ENCODE data around the gene ADAP2. TPM values are rescaled to one million over a fixed set of nuclear protein-coding genes. Genes with fewer than 3 reads are reported as not detected.
A peak's percentile ranks its signal among the peaks of the same experiment; 100 is the strongest.
"Not testable (repeated sequence)": the region's sequence is repeated elsewhere in the genome, so short reads cannot be mapped to it uniquely, and the experiment has no call there.

The ADAP2 gene
- polyA plus RNA-seq, 3 donors, result 2.1 to 17.8 (median 8.6) TPM

DNA sequence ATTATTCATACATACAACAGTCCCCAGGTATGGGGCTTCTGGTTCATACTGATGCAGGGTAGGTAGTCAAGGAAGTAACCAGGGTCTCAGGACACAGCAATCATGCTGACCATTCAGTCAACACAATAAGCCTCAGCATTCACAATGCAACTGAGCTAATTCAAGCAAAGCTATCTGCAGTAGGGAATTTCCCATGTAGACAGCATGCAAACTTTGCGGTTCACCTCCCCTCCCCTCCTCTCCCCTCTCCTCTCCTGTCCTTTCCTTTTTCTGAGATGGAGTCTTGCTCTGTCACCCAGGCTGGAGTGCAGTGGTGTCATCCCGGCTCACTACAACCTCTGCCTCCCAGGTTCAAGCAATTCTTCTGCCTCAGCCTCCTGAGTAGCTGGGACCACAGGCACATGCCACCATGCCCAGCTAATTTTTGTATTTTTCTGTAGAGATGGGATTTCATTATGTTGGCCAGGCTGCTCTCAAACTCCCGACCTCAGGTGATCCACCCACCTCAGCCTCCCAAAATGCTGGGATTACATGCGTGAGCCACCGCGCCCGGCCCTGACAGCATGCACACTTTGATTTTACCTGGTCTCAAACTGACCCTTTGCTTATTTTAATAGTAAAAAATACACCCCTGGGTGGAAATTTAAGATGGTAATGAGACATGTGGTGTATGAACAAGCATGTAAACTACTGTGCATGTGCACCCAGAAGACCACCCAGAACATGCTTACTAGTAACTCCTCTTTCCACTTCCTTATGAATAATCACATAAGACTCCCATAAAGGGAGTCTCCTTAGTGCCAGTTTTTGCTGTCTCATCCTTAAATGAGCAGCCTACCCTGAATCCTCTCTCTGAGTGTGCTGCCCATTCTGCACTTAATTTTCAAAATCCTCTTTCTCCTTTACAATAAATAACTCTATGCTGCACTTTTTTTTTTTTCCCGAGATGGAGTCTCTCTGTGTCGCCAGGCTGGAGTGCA is 39.8 kb downstream of the ADAP2 start:
- no peak overlapping the region for H3K27ac ChIP-seq (ENCODE audit: low read depth, low read length)
- WGBS, 3 donors, result 79 to 81% (median 81%) methylated on average over 9 of the region's 9 CpGs

DNA sequence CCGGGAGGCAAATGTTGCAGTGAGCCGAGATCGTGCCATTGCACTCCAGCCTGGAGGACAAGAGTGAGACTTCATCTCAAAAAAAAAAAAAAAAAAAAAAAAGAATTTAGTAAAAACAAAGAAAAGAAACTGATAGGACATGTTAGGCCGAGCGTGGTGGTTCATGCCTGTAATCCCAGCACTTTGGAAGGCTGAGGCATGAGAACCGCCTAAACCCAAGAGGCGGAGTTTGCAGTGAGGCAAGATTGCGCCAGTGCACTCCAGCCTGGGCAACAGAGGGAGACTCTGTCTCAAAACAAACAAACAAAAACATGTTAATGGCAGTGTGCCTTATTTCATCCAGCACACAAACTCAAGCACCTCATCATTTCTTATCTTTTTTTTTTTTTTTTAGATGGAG is 42.6 kb downstream of the ADAP2 start:
- not testable (repeated sequence) for H3K27ac ChIP-seq (ENCODE audit: low read depth, low read length)
- 93 to 99% (median 96%) methylated on average over 8 of the region's 8 CpGs for WGBS, 3 donors

DNA sequence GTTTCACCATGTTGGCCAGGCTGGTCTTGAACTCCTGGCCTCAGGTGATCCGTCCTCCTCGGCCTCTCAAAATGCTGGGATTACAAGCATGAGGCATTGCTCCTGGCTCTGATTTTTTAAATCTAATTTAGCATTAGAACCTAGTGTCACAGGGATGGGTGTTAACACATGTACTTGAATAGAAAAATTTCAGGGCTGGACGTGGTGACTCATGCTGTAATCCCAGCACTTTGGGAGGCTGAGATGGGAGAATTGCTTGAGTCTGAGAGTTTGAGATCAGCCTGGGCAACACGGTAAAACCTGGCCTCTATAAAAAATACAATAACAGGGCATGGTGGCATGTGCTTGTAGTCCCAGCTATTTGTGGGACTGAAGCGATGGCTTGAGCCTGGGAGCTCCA is 43.1 kb downstream of the ADAP2 start:
- WGBS, 3 donors, result 81 to 88% (median 88%) methylated on average over 5 of the region's 5 CpGs

DNA sequence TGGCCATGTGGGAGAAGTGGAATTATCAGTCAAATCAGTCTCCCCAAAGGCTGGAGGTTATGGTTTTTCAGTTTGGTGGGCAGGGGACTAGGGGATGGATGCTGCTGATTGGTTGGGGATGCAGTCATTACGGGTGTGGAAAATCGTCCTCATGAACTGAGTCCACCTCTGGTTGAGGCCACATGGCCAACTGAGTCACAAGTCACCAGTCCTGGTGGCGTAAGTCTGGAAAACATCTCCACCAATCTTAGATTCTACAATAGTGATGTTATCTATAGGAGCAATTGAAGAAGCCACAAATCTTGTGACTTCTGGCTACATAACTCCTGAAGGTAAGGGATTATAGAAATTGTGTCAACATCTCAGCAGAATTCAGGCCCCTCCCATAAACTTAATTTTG is 43.9 kb downstream of the ADAP2 start:
- H3K27ac ChIP-seq (ENCODE audit: low read depth, low read length), result no peak overlapping the region
- 84 to 91% (median 88%) methylated on average over 3 of the region's 3 CpGs for WGBS, 3 donors

More for the DNA sequence above, 43.1 kb downstream of the ADAP2 start:
- no peak overlapping the region for H3K27ac ChIP-seq (ENCODE audit: low read depth, low read length)

DNA sequence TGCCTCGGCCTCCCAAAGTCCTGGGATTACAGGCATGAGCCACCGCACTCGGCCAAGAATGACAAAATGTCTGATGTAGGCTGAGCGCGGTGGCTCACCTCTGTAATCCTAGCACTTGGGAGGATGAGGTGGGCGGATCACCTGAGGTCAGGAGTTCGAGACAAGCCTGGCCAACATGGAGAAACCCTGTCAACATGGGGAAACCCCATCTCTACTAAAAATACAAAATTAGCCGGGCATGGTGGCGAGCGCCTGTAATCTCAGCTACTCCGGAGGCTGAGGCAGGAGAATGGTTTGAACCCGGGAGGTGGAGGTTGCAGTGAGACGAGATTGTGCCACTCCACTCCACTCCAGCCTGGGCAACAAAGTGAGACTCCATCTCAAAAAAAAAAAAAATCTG is 46.2 kb downstream of the ADAP2 start:
- not testable (repeated sequence) for H3K27ac ChIP-seq (ENCODE audit: low read depth, low read length)
- WGBS, 3 donors, result 89 to 94% (median 91%) methylated on average over 13 of the region's 13 CpGs

DNA sequence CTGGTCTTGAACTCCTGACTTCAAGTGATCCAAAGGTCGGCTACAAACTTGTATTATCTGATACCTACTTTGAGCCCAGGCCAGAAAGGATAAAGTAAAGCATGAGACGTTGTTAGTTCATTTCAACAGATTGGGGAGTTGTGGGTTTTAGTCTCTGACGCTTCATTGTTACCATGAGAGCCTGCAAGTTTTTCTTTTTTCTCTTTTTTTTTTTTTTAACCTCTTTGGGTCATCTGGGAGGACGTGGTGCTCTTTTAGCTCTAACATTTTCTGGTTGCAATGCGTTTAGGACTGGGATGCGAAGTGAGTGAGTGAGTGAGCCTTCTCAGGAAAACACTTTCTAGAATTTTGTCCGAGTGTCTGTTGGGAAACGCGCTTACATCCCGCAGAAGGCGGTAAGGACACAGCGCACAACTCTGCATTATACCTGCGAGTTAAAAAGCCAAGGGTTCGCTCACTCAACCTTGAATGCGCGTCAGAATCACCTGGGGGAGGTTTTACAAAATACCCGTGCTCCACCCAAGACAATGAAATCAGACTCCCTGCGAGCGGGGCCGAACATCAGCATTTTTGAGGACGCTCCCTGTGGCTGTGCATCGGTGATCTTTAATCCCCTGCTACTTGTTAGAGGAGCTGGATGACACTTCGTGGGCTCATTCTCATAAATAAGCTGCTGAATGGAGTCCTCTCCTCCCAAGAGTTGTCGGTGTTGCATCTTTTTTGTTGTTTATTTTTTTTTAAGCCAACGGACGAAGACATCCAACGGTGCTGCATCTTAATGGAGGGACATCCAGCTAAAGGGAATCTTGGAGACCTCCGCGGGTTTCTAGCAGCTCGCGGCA is 48.5 kb downstream of the ADAP2 start:
- WGBS, 3 donors, result 7 to 8% (median 8%) methylated on average over 31 of the region's 31 CpGs
- H3K27ac ChIP-seq (ENCODE audit: low read depth, low read length), result peak overlapping the region; percentile 22

DNA sequence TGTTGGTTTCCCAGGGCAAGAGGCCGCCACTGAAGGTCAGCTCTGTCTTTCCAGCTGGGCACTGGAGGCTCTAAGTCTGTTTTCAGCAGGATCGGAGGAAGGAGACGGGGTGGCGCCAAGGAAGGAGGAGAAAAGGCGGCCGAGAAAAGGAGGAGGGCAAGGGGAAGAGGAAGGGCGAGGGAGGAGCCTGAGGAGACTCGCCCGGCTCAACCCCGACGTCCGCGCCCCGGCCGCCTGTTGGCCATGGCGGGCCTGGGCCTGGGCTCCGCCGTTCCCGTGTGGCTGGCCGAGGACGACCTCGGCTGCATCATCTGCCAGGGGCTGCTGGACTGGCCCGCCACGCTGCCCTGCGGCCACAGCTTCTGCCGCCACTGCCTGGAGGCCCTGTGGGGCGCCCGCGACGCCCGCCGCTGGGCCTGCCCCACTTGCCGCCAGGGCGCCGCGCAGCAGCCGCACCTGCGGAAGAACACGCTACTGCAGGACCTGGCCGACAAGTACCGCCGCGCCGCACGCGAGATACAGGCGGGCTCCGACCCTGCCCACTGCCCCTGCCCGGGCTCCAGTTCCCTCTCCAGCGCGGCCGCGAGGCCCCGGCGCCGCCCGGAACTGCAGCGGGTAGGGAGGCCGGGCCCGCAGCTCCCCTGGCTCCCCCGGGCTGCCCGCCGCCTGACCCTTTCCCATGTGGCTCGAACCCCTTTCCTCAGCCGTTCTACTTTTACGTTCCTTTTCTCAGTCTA is 49.3 kb downstream of the ADAP2 start, which contains the start of gene RNF135:
TSS of gene RNF135 (plus strand) at position 209 of the 737 bp plus-strand sequence. CDS start at position 244, 35 bp downstream.
- WGBS, 3 donors, result 0 to 1% (median 1%) methylated on average over 53 to 66 of the region's 66 CpGs
- H3K27ac ChIP-seq (ENCODE audit: low read depth, low read length), result peak within 1 kb of the TSS; percentile 22

DNA sequence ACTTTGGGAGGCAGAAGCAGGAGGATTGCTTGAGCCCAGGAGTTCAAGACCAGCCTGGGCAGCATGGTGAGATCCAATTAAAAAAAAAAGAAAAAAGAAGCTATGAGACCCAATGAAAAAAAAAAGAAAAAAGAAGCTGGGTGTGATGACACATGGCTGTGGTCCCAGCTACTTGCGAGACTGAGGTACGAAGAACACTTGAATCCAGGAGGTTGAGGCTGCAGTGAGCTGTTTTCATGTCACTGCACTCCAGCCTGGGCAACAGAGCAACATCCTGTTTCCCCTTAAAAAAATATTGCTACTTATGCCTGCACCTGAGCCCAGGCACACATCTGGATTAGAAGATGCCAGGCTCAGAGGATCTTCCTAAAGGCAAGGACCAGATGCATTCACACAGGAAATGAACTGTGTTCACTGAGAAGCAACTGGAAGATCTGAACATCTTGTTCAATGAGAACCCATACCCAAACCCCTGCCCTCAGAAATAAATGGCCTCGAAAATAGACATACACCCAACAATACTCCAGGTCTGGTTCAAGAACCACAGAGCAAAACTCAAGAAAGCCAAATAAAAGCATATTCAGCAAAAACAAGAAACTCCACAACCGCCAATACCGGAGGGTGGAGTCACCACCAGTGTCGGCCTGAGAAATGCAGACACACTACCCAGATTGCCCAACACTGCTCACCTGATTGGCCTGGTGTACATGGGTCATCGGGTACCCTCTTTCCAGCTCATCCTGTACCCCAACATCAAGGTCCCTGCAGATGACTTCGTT is 53.5 kb downstream of the ADAP2 start:
- WGBS, 3 donors, result 84 to 95% (median 90%) methylated on average over 8 of the region's 8 CpGs
- no peak overlapping the region for H3K27ac ChIP-seq (ENCODE audit: low read depth, low read length)

DNA sequence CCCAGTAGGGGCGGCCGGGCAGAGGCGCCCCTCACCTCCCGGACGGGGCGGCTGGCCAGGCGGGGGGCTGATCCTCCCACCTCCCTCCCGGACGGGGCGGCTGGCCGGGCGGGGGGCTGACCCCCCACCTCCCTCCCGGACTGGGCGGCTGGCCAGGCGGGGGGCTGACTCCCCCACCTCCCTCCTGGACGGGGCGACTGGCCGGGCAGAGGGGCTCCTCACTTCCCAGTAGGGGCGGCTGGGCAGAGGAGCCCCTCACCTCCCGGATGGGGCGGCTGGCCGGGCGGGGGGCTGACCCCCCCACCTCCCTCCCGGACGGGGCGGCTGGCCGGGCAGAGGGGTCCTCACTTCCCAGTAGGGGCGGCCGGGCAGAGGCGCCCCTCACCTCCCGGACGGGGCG is 58.2 kb downstream of the ADAP2 start:
- H3K27ac ChIP-seq (ENCODE audit: low read depth, low read length), result not testable (repeated sequence)
- 92 to 95% (median 93%) methylated on average over 5 to 8 of the region's 33 CpGs for WGBS, 3 donors

DNA sequence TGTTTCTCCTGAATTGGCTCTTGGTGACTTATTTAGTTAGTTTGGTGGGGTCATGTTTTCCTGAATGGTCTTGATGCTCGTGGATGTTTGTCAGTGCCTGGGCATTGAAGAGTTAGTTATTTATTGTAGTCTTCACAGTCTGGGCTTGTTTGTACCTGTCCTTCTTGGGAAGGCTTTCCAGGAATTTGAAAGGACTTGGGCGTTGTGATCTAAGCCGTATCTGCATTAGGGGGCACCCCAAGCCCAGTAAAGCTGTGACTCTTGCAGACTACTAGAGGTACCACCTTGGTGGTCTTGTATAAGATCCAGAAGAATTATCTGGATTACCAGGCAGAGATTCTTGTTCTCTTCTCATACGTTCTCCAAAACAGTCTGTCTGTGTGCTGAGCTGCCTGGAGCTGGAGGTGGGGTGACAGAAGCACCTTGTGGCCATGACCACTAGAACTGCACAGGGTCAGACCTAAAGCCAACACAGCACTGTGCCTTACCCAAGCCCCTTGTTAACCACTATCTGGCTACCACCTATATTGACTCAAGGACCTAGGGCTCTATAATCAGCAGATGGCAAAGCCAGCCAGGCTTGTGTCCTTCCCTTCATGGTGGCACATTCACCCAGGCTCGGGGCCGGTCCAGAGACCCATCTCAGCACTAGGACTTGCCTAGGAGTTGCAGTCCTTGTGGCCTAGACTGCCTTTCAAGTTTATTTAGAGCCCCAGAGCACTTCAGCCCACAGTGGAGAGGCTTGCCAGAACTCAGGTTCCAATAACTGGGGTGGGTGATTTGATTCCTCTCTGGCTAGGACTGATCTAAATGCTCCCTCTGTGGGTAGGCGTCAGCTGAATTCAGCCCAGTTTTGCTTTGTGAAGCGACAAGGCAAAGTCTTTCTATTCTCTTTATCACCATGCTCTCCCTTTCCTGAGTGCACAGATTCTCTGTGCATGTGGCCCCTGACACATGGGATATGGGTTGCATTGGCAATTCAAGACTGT is 60.1 kb downstream of the ADAP2 start:
- WGBS, 3 donors, result 80 to 88% (median 87%) methylated on average over 8 of the region's 8 CpGs
- no peak overlapping the region for H3K27ac ChIP-seq (ENCODE audit: low read depth, low read length)

DNA sequence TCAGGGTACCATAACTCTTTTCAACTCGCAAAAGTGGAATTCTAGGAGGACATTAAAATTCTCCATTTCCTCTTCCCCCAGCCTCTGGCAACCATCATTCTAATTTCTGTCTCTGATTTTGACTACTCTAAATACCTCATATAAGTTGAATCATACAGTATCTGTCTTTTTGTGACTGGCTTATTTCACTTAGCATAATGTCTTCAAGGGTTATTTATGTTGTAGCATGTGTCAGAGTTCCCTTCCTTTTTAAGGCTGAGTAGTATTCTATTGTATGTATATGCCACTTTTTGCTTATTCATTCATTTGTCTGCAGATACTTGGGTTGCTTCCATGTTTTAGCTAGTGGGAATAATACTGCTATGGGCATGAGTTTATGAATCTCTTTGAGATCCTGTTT is 61.1 kb downstream of the ADAP2 start:
- no peak overlapping the region for H3K27ac ChIP-seq (ENCODE audit: low read depth, low read length)
- 94 to 97% (median 97%) methylated on average over 1 of the region's 1 CpG for WGBS, 3 donors

DNA sequence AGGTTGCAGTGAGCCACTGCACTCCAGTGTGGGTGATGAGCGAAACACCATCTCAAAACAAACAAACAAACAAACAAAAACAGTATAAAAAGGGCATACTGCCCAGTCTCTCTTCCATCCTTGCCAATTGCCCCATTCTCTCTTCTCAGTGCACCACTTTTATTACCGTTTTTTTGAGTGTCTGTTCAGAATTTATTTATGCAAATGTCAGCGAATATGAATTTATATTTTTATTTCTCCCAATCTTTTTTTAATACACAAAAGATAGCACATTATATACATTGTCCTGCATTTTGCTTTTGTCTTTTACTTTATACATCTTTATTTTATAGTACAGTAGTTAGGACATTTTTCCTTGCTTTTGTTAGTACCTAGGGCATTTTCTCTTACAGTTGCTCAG is 68.7 kb downstream of the ADAP2 start:
- H3K27ac ChIP-seq (ENCODE audit: low read depth, low read length), result no peak overlapping the region
- 88 to 95% (median 88%) methylated on average over 3 of the region's 3 CpGs for WGBS, 3 donors

DNA sequence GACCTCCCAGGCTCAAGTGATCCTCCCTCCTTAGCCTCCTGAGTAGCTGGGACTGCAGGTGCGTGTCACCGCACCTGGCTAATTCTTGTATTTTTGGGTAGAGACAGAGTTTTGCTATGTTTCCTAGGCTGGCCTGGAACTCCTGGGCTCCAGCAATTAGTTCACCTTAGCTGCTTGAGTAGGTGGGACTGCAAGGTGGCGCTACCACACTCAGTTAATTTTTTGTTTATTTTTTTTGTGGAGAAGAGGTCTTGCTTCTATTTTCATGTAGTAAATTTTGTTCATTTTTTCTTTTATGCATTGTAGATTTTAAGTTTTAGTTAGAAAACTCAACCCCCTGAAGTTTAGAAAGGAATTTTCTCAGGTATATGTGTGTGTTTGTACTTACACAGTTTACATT is 70.8 kb downstream of the ADAP2 start:
- no peak overlapping the region for H3K27ac ChIP-seq (ENCODE audit: low read depth, low read length)
- 99 to 100% (median 99%) methylated on average over 3 of the region's 3 CpGs for WGBS, 3 donors

DNA sequence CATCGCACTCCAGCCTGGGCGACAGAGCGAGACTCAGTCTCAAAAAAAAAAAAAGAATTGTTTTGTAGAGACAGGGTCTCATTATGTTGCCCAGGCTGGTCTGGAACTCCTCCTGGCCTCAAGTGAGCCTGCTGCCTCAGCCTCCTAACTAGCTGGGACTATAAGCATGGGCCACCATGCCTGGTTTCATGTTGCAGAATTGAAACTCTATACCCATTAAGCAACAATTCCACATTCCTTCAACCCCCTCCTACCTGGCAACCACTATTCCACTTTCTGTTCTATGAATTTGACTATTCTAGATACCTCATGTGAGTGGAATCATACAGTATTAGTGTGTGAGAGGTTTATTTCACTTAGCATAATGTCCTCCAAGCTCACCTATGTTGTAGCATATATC is 73.6 kb downstream of the ADAP2 start:
- WGBS, 3 donors, result 90 to 93% (median 92%) methylated on average over 3 of the region's 3 CpGs
- H3K27ac ChIP-seq (ENCODE audit: low read depth, low read length), result no peak overlapping the region

DNA sequence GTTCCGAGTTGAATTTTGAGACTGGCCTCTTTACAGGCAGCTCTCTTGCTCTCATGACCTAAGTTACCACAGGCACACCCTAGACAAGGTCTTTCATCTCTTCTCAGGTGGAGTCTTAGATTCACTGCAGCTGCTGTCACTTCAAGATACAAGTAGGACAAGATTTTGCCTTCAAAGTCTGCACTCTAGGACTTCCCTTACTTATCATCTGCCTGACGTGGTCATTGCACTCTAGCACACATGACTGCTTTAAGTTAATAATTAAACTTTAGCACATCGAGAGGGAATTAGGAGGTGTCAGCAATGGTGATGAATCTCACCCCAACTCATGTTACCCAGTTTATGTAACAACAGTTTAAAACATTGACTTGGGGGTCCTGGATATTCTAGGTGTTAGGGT is 74.7 kb downstream of the ADAP2 start:
- no peak overlapping the region for H3K27ac ChIP-seq (ENCODE audit: low read depth, low read length)
- WGBS, 3 donors, result 65 to 95% (median 93%) methylated on average over 3 of the region's 3 CpGs

DNA sequence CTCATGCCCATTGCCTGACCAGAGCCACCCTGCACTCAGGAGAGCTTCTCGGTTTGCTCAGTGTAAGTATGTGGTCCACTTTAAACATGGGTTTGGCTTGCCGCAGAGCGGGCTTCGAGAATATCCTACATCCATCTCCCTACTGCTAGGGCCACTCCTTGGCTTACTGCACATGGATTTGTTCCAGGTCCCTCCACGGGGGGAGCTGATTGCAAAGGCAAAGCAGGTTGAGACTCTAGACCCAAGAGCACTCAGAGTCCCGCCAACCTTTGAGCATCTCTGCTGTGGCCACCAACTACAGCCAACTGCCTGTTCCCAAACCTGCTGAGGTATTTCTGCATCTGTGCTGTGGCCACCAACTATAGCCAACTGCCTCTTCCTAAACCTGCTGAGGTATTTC is 75.5 kb downstream of the ADAP2 start:
- 94 to 99% (median 97%) methylated on average over 6 of the region's 6 CpGs for WGBS, 3 donors
- H3K27ac ChIP-seq (ENCODE audit: low read depth, low read length), result no peak overlapping the region

DNA sequence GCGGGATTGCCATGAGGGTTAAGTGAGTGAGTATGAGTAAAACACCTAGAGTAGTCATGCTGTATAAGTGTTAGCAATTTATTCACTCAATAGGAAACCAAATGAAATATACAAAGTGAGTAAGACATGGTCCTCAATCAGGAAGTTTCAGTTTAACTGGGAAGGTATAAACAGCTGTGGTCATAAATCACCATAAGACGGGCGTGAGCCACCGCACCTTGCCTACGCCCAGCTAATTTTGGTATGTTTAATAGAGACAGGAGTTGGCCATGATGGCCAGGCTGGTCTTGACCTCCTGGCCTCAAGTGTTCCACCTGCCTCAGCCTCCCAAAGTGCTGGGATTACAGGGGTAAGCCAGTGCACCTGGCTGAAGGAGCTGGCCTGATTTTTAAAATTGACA is 76.1 kb downstream of the ADAP2 start:
- 94 to 98% (median 97%) methylated on average over 5 of the region's 5 CpGs for WGBS, 3 donors
- H3K27ac ChIP-seq (ENCODE audit: low read depth, low read length), result no peak overlapping the region
